Heart left ventricle (tissue), 13 donors: Measurements from ENCODE around the gene ROBO1.

ENCODE experiments used
- POLR2A ChIP-seq, 2 donors: fragments of 450-650 bp; IDR thresholded peaks; one replicate each; pipeline ENCODE4 v1.6.1; 2017; ENCODE audit warnings: antibody characterized with exemption in 2 of 2, mild to moderate bottlenecking in 2 of 2, moderate library complexity in 2 of 2
- TF ChIP-seq, protein P1 (sequence below), 12 donors: fragments of 200-600 bp; sonication (generic) in 4 of 12; IDR thresholded peaks; one replicate each; pipeline versions ENCODE4 v1.5.0 to v1.8.0; 2018 to 2022; ENCODE audit warnings: antibody characterized with exemption in 12 of 12, mild to moderate bottlenecking in 5 of 12
- donor health status: ischemic (EF 13 %, LVEDD 7.1; RV severe dilation, severe dysfunction).
- donor health status: DM: no; HTN: yes; CAD: no.
- donor health status: DM: no; HTN: no; CAD: no.
- donor health status: ischemic (EF 25% LVEDD 6.9; RV normal size, moderate dysfunction).
- donor health status: ischemic (EF 25% LVEDD 5.7; RV mildly dilated, moderate dysfunction).
- donor health status: ischemic (EF 35%, LVEDD 5.7; RV mildly dilated, moderate dysfunction).
- donor health status: nonischemic (EF 11% LVEDD 7.7; RV severe dilation, severe dysfunction).
- donor health status: DM: yes; HTN: yes; CAD: no.
- donor health status: PGD.
- donor health status: ischemic (EF 29% LVEDD 5.4; RV normal size, mild dysfunction).
- donor health status: nonischemic (EF 23%, LVEDD 6.1; RV moderate dilation, normal function).

- TF ChIP-seq, protein P1, sequence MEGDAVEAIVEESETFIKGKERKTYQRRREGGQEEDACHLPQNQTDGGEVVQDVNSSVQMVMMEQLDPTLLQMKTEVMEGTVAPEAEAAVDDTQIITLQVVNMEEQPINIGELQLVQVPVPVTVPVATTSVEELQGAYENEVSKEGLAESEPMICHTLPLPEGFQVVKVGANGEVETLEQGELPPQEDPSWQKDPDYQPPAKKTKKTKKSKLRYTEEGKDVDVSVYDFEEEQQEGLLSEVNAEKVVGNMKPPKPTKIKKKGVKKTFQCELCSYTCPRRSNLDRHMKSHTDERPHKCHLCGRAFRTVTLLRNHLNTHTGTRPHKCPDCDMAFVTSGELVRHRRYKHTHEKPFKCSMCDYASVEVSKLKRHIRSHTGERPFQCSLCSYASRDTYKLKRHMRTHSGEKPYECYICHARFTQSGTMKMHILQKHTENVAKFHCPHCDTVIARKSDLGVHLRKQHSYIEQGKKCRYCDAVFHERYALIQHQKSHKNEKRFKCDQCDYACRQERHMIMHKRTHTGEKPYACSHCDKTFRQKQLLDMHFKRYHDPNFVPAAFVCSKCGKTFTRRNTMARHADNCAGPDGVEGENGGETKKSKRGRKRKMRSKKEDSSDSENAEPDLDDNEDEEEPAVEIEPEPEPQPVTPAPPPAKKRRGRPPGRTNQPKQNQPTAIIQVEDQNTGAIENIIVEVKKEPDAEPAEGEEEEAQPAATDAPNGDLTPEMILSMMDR (IDR thresholded peaks at IDR 0.05), result no peak
- TF ChIP-seq POLR2A (IDR thresholded peaks at IDR 0.05), result no peak
These were observed 861.6 kb downstream of the ROBO1 start for GRCh38 chr3:78906245-78906644.
